ENCODE measurements around the gene AUTS2.

AUTS2 gene

GRCh38 chr7:69625798-69626197, 27.5 kb downstream of the AUTS2 start:
- Histone ChIP-seq H3K4me2 (ENCODE audit: low read length) (peak overlapping the region; percentile 67), H4K20me1 (ENCODE audit: insufficient read depth, low read length) (0 out of 2 replicates have a peak, but pooled peaks cover 3% of the 10 kb centered on the region), H3K4me1 (ENCODE audit: insufficient read depth, low read length, severe bottlenecking) (peaks cover 100% of the 10 kb centered on the region), H3K9me3 (ENCODE audit: low read length) (no peaks in the 10 kb centered on the region), H3K27me3 (ENCODE audit: insufficient read depth, low read length) (no peaks in the 10 kb centered on the region), H2AFZ (ENCODE audit: low read length) (no peak overlapping the region), H3K9me2 (ENCODE audit: low read depth, low read length) (no peaks in the 10 kb centered on the region), H3K79me2 (ENCODE audit: insufficient read depth, low read length) (peaks cover 100% of the 10 kb centered on the region), H3K36me3 (ENCODE audit: insufficient read depth, low read length) (no peaks in the 10 kb centered on the region), H3K9ac (ENCODE audit: low read length) (peak overlapping the region; percentile 2; the same call in 1 of the 2 replicates), H3K27ac (ENCODE audit: low read depth, low read length, poor library complexity, severe bottlenecking) (peak overlapping the region; percentile 95), H3F3A (ENCODE audit: insufficient read depth, low read length) (peaks cover 3% of the 10 kb centered on the region; the same call in 1 of the 2 replicates), H3K4me3 (ENCODE audit: low read depth, low read length, poor library complexity, severe bottlenecking) (peak overlapping the region; percentile 33)
- TF ChIP-seq EZH2 (IDR thresholded peaks at IDR 0.05; ENCODE audit: borderline replicate concordance, low read length), result no peak
- TF ChIP-seq CTCF (IDR thresholded peaks at IDR 0.05; ENCODE audit: low read length), result no peak

- peaks cover 98% of the 10 kb centered on the region for H3K79me2 ChIP-seq (ENCODE audit: insufficient read depth, low read length)
- H3K4me3 ChIP-seq (ENCODE audit: low read depth, low read length, poor library complexity, severe bottlenecking), result peak overlapping the region; percentile 33
- H3K36me3 ChIP-seq (ENCODE audit: insufficient read depth, low read length), result no peaks in the 10 kb centered on the region
- H2AFZ ChIP-seq (ENCODE audit: low read length), result no peak overlapping the region
- H3K27ac ChIP-seq (ENCODE audit: low read depth, low read length, poor library complexity, severe bottlenecking), result peak overlapping the region; percentile 95
- TF ChIP-seq CTCF (IDR thresholded peaks at IDR 0.05; ENCODE audit: low read length), result no peak
- no peak for TF ChIP-seq EZH2 (IDR thresholded peaks at IDR 0.05; ENCODE audit: borderline replicate concordance, low read length)
- H3K9me3 ChIP-seq (ENCODE audit: low read length), result no peaks in the 10 kb centered on the region
- peaks cover 95% of the 10 kb centered on the region for H3K4me1 ChIP-seq (ENCODE audit: insufficient read depth, low read length, severe bottlenecking)
- peaks cover 11% of the 10 kb centered on the region; the same call in 1 of the 2 replicates for H3F3A ChIP-seq (ENCODE audit: insufficient read depth, low read length)
- peak overlapping the region; percentile 61 for H3K4me2 ChIP-seq (ENCODE audit: low read length)
- H3K27me3 ChIP-seq (ENCODE audit: insufficient read depth, low read length), result no peaks in the 10 kb centered on the region
- peak overlapping the region; percentile 47 for H3K9ac ChIP-seq (ENCODE audit: low read length)
- no peaks in the 10 kb centered on the region for H4K20me1 ChIP-seq (ENCODE audit: insufficient read depth, low read length)
- no peaks in the 10 kb centered on the region for H3K9me2 ChIP-seq (ENCODE audit: low read depth, low read length)
Observed at GRCh38 chr7:69630292-69630691, 32.0 kb downstream of the AUTS2 start.

- Histone ChIP-seq H3K4me3 (ENCODE audit: low read depth, low read length, poor library complexity, severe bottlenecking) (peak overlapping the region; percentile 33), H3K9ac (ENCODE audit: low read length) (peak overlapping the region; percentile 55), H3K36me3 (ENCODE audit: insufficient read depth, low read length) (no peaks in the 10 kb centered on the region), H4K20me1 (ENCODE audit: insufficient read depth, low read length) (no peaks in the 10 kb centered on the region), H3K9me3 (ENCODE audit: low read length) (no peaks in the 10 kb centered on the region), H3F3A (ENCODE audit: insufficient read depth, low read length) (peaks cover 11% of the 10 kb centered on the region; the same call in 1 of the 2 replicates), H3K27me3 (ENCODE audit: insufficient read depth, low read length) (no peaks in the 10 kb centered on the region), H3K4me1 (ENCODE audit: insufficient read depth, low read length, severe bottlenecking) (peaks cover 93% of the 10 kb centered on the region), H3K79me2 (ENCODE audit: insufficient read depth, low read length) (peaks cover 98% of the 10 kb centered on the region), H3K27ac (ENCODE audit: low read depth, low read length, poor library complexity, severe bottlenecking) (peak overlapping the region; percentile 95), H3K4me2 (ENCODE audit: low read length) (peak overlapping the region; percentile 61), H3K9me2 (ENCODE audit: low read depth, low read length) (no peaks in the 10 kb centered on the region), H2AFZ (ENCODE audit: low read length) (no peak overlapping the region)
- no peak for TF ChIP-seq EZH2 (IDR thresholded peaks at IDR 0.05; ENCODE audit: borderline replicate concordance, low read length)
- TF ChIP-seq CTCF (IDR thresholded peaks at IDR 0.05; ENCODE audit: low read length), result peak; percentile 6; the same call in 1 of the 2 replicates
Observed at GRCh38 chr7:69631131-69631530, 32.9 kb downstream of the AUTS2 start.

All from OCI-LY1 (cell line).